ENCODE results near the gene COMMD4.
"Not testable (repeated sequence)": the region's sequence is repeated elsewhere in the genome, so short reads cannot be mapped to it uniquely, and the experiment has no call there.

COMMD4 gene

GRCh38 chr15:75335705-75336355, at the start of gene COMMD4:
Gene COMMD4, plus strand, starts transcription at chr15:75336063. Its CDS starts 27 bp downstream, at chr15:75336090.
- DNase-seq, result peak; percentile 39 to 80

GRCh38 chr15:75293660-75294059, 42.2 kb upstream of the COMMD4 start:
- not testable (repeated sequence) for DNase-seq

- not testable (repeated sequence) for DNase-seq
Observed at GRCh38 chr15:75298541-75299310, 37.1 kb upstream of the COMMD4 start.

- DNase-seq, result not testable (repeated sequence)
Observed at GRCh38 chr15:75299311-75299688, 36.6 kb upstream of the COMMD4 start.

GRCh38 chr15:75300026-75300425, 35.8 kb upstream of the COMMD4 start:
- DNase-seq, result not testable (repeated sequence)

GRCh38 chr15:75302318-75302717, 33.5 kb upstream of the COMMD4 start:
- DNase-seq, result no peak

- not testable (repeated sequence) for DNase-seq
Observed at GRCh38 chr15:75302753-75303152, 33.1 kb upstream of the COMMD4 start.

GRCh38 chr15:75306188-75306587, 29.7 kb upstream of the COMMD4 start:
- no peak for DNase-seq

- no peak for DNase-seq
Observed at GRCh38 chr15:75307778-75308390, 28.0 kb upstream of the COMMD4 start.

- DNase-seq, result no peak
Observed at GRCh38 chr15:75309711-75310110, 26.2 kb upstream of the COMMD4 start.

- not testable (repeated sequence) for DNase-seq
Observed at GRCh38 chr15:75312548-75312947, 23.3 kb upstream of the COMMD4 start.

GRCh38 chr15:75313116-75313845, 22.6 kb upstream of the COMMD4 start:
- DNase-seq, result no peak

GRCh38 chr15:75314552-75315290, 21.1 kb upstream of the COMMD4 start:
- no peak for DNase-seq

- not testable (repeated sequence) for DNase-seq
Observed at GRCh38 chr15:75319231-75319897, 16.5 kb upstream of the COMMD4 start.

- no peak for DNase-seq
Observed at GRCh38 chr15:75321711-75322110, 14.2 kb upstream of the COMMD4 start.

- no peak for DNase-seq
Observed at GRCh38 chr15:75325922-75326321, 9.9 kb upstream of the COMMD4 start.

GRCh38 chr15:75327005-75327404, 8.9 kb upstream of the COMMD4 start:
- DNase-seq, result no peak

- no peak for DNase-seq
Observed at GRCh38 chr15:75327491-75327890, 8.4 kb upstream of the COMMD4 start.

GRCh38 chr15:75328493-75329314, 7.2 kb upstream of the COMMD4 start:
- no peak for DNase-seq

GRCh38 chr15:75329571-75329970, 6.3 kb upstream of the COMMD4 start:
- no peak for DNase-seq

- DNase-seq, result not testable (repeated sequence)
Observed at GRCh38 chr15:75332093-75332492, 3.8 kb upstream of the COMMD4 start.

Measured in NCI-H187 (cell line).